GM12892 (cell line): Measurements from ENCODE around the gene WDR13.

Source experiments
- POLR2A ChIP-seq: IDR thresholded peaks from 2 replicates; pipeline ENCODE4 v1.6.1; 2011; ENCODE audit warnings: low read depth, low read length, control low read depth
- POLR2AphosphoS5 ChIP-seq: IDR thresholded peaks from 2 replicates; pipeline ENCODE4 v1.6.1; 2011; ENCODE audit warnings: low read depth, low read length, control low read depth
- TAF1 ChIP-seq: IDR thresholded peaks from 2 replicates; pipeline ENCODE4 v1.6.1; 2011; ENCODE audit warnings: low read depth, mild to moderate bottlenecking, control low read depth, low read length, borderline replicate concordance

- no peak for TF ChIP-seq POLR2A
- TF ChIP-seq POLR2AphosphoS5 = no peak
- TF ChIP-seq TAF1 = no peak
These were observed 4.6 kb downstream of the WDR13 start for GRCh38 chrX:48601741-48602394.
